HepG2 (cell line): ENCODE data around the gene CMIP. TPM values are rescaled to one million over a fixed set of nuclear protein-coding genes. Genes with fewer than 3 reads are reported as not detected.

Source experiments
- AGO1 ChIP-seq: fragments of 200-400 bp; formaldehyde crosslinking; IDR thresholded peaks from 2 replicates; pipeline ENCODE4 v1.6.1; 2017; ENCODE audit warnings: mild to moderate bottlenecking, low read depth, low read length, moderate library complexity; ENCODE audit not compliant: poor library complexity, severe bottlenecking
- GLI4 ChIP-seq: sonication (generic); formaldehyde crosslinking; IDR thresholded peaks from 2 replicates; pipeline ENCODE4 v1.5.1; 2020; ENCODE audit warnings: missing genetic modification reagents, mild to moderate bottlenecking, moderate library complexity, borderline replicate concordance
- HIVEP1 ChIP-seq: sonication (generic); formaldehyde crosslinking; IDR thresholded peaks from 2 replicates; pipeline ENCODE4 v1.4.0; 2020; ENCODE audit warnings: mild to moderate bottlenecking, missing genetic modification reagents
- HNF4G ChIP-seq, 2 experiments: sonication (generic) in 1 of 2; formaldehyde crosslinking in 1 of 2; IDR thresholded peaks; 2 replicates each; pipeline versions ENCODE4 v1.4.0 to v1.6.1; 2011 to 2020; ENCODE audit warnings: borderline replicate concordance in 2 of 2, low read depth in 2 of 2, mild to moderate bottlenecking in 2 of 2, low read length in 1 of 2, missing genetic modification reagents in 1 of 2, moderate library complexity in 1 of 2
- LRRFIP1 ChIP-seq: sonication (generic); formaldehyde crosslinking; conservative IDR thresholded peaks from 2 replicates; pipeline ENCODE4 v1.4.0; 2020; ENCODE audit warnings: missing genetic modification reagents
- MIXL1 ChIP-seq: IDR thresholded peaks from 2 replicates; pipeline ENCODE4 v1.6.1; 2016
- MYNN ChIP-seq: sonication (generic); formaldehyde crosslinking; IDR thresholded peaks from 2 replicates; pipeline ENCODE4 v1.4.0; 2020; ENCODE audit warnings: mild to moderate bottlenecking, low read depth, missing genetic modification reagents
- NKX3-1 ChIP-seq: sonication (generic); formaldehyde crosslinking; IDR thresholded peaks from 2 replicates; pipeline ENCODE4 v1.5.0; 2020; ENCODE audit warnings: missing genetic modification reagents
- NPAS2 ChIP-seq: sonication (generic); formaldehyde crosslinking; IDR thresholded peaks from 2 replicates; pipeline ENCODE4 v1.8.0; 2022; ENCODE audit warnings: mild to moderate bottlenecking, missing genetic modification reagents, borderline replicate concordance
- WIZ ChIP-seq: sonication (generic); formaldehyde crosslinking; IDR thresholded peaks from 2 replicates; pipeline ENCODE4 v1.5.1; 2020; ENCODE audit warnings: mild to moderate bottlenecking, missing genetic modification reagents
- ZNF256 ChIP-seq: sonication (generic); formaldehyde crosslinking; conservative IDR thresholded peaks from 2 replicates; pipeline ENCODE4 v1.4.0; 2020; ENCODE audit warnings: missing genetic modification reagents
- ZNF263 ChIP-seq: sonication (generic); formaldehyde crosslinking; IDR thresholded peaks from 2 replicates; pipeline ENCODE4 v1.4.0; 2020; ENCODE audit warnings: missing genetic modification reagents
- ZNF275 ChIP-seq: sonication (generic); formaldehyde crosslinking; IDR thresholded peaks from 2 replicates; pipeline ENCODE4 v1.8.0; 2022; ENCODE audit warnings: missing genetic modification reagents, mild to moderate bottlenecking, inconsistent platforms, borderline replicate concordance
- ZNF432 ChIP-seq: sonication (generic); formaldehyde crosslinking; IDR thresholded peaks from 2 replicates; pipeline ENCODE4 v1.5.0; 2020; ENCODE audit warnings: missing genetic modification reagents, mild to moderate bottlenecking, borderline replicate concordance
- ZNF530 ChIP-seq: sonication (generic); formaldehyde crosslinking; IDR thresholded peaks from 2 replicates; pipeline ENCODE4 v1.5.0; 2020; ENCODE audit warnings: low read depth, mild to moderate bottlenecking, missing genetic modification reagents
- ZNF616 ChIP-seq: sonication (generic); formaldehyde crosslinking; IDR thresholded peaks from 2 replicates; pipeline ENCODE4 v1.5.0; 2020; ENCODE audit warnings: low read depth, mild to moderate bottlenecking, missing genetic modification reagents
- ZNF660 ChIP-seq: sonication (generic); formaldehyde crosslinking; IDR thresholded peaks from 2 replicates; pipeline ENCODE4 v1.5.1; 2020; ENCODE audit warnings: mild to moderate bottlenecking, low read depth, missing genetic modification reagents, borderline replicate concordance
- polyA plus RNA-seq, 8 experiments: library from polyadenylated mRNA; depleted of rRNA in 3 of 8; stranded (reverse) in 7 of 8; unstranded in 1 of 8; fragments of >200 nt; fragmentation: Illumina TruSeq in 4 of 8; extraction: Trizol in 4 of 8; gene quantifications; 2 replicates each; pipeline versions ENCODE4 v1.2.1 to v1.2.3, GENCODE V29; 2011 to 2016; ENCODE audit warnings: low read depth in 4 of 8, missing spikeins in 1 of 8, mixed read lengths in 1 of 8; ENCODE audit not compliant: insufficient read depth in 1 of 8
- total RNA-seq, 5 experiments: library from RNA; depleted of rRNA; stranded (reverse); fragments of >200 nt; fragmentation: Illumina TruSeq; extraction: Trizol; gene quantifications; 2 replicates each; pipeline ENCODE4 v1.2.3, GENCODE V29; 2016; ENCODE audit warnings: low read depth in 1 of 5
- TF ChIP-seq, protein P1 (sequence below): sonication (generic); formaldehyde crosslinking; IDR thresholded peaks from 2 replicates; pipeline ENCODE4 v1.8.0; 2022; ENCODE audit warnings: mild to moderate bottlenecking, missing genetic modification reagents
- TF ChIP-seq, protein P2 (sequence below): IDR thresholded peaks from 2 replicates; pipeline ENCODE4 v1.6.1; 2012; ENCODE audit warnings: low read depth, low read length, improper control_type of control experiment

CMIP gene
- total and polyA plus RNA-seq, 2 of the 13 experiments (the other 11 are each of a cell fraction or from before 2014, with no cell fraction given), result 10.9 to 18.1 TPM

DNA sequence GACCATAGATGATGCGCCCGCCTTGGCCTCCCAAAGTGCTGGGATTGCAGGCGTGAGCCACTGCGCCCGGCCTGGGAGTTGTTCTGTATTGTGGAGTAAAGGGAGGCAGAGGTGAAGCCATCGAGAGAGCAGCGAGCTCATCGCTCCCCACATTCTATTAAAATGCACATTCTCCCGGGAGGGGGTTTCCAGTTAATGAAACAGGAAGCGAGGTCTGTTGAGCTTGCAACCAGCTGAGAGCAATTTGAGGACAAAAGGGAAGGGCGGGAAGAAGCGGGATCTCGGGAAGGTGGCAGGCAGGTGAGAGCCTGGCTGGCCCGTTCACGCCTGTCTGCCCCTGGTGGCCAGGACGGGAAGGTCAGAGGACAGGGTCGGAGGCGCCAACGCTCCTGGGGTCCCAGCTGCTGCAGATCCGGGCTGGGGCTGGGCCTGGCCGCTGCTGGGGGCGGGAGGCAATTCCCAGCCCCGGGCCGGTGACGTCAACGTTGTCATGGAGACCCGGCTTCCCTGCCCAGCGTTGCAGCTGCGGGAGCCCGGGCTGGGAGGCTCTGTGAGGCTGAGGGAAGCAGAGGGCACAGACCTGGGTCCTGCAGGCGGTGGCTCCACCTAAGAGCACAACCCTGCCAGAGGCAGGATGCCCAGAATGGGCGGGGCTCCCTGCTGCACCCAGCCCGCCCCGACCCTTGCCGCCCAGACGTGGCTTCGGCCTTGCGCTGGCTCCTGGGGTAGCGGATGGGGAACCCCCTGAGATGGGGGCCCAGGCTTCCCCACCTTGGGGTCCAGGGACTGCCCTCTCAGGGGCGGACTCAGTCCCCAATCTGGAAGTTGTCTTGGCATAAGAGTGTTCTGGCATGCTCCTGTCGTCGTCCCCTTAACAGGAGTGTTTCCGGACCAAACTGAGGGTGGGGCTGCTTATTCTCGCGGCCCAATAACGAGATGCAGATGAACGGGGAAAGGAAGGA, 285.8 kb downstream of the CMIP start (continued):
- TF ChIP-seq LRRFIP1 (CRISPR knock-in tag) (no peak), MYNN (CRISPR knock-in tag) (no peak), ZNF432 (CRISPR knock-in tag) (no peak), ZNF530 (no peak), GLI4 (CRISPR knock-in tag) (no peak), ZNF256 (CRISPR knock-in tag) (no peak), WIZ (no peak), ZNF275 (no peak), ZNF616 (CRISPR knock-in tag) (no peak), NKX3-1 (CRISPR knock-in tag) (no peak), ZNF263 (CRISPR knock-in tag) (no peak), HNF4G (IDR thresholded peaks at IDR 0.05; ENCODE audit: borderline replicate concordance, low read depth, low read length) (no peak), HNF4G (CRISPR knock-in tag; IDR thresholded peaks at IDR 0.05; ENCODE audit: borderline replicate concordance, low read depth) (no peak), NPAS2 (CRISPR knock-in tag) (no peak), HIVEP1 (0 out of 2 replicates have a peak, but pooled peaks have one; percentile 68), AGO1 (no peak), ZNF660 (no peak), MIXL1 (CRISPR knock-in tag) (no peak)
- TF ChIP-seq, protein P1, sequence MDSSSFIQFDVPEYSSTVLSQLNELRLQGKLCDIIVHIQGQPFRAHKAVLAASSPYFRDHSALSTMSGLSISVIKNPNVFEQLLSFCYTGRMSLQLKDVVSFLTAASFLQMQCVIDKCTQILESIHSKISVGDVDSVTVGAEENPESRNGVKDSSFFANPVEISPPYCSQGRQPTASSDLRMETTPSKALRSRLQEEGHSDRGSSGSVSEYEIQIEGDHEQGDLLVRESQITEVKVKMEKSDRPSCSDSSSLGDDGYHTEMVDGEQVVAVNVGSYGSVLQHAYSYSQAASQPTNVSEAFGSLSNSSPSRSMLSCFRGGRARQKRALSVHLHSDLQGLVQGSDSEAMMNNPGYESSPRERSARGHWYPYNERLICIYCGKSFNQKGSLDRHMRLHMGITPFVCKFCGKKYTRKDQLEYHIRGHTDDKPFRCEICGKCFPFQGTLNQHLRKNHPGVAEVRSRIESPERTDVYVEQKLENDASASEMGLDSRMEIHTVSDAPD (CRISPR knock-in tag), result no peak
- TF ChIP-seq, protein P2, sequence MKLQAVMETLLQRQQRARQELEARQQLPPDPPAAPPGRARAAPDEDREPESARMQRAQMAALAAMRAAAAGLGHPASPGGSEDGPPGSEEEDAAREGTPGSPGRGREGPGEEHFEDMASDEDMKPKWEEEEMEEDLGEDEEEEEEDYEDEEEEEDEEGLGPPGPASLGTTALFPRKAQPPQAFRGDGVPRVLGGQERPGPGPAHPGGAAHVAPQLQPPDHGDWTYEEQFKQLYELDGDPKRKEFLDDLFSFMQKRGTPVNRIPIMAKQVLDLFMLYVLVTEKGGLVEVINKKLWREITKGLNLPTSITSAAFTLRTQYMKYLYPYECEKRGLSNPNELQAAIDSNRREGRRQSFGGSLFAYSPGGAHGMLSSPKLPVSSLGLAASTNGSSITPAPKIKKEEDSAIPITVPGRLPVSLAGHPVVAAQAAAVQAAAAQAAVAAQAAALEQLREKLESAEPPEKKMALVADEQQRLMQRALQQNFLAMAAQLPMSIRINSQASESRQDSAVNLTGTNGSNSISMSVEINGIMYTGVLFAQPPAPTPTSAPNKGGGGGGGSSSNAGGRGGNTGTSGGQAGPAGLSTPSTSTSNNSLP, result no peak
